ENCODE measurements around the gene TLL2.

DNA sequence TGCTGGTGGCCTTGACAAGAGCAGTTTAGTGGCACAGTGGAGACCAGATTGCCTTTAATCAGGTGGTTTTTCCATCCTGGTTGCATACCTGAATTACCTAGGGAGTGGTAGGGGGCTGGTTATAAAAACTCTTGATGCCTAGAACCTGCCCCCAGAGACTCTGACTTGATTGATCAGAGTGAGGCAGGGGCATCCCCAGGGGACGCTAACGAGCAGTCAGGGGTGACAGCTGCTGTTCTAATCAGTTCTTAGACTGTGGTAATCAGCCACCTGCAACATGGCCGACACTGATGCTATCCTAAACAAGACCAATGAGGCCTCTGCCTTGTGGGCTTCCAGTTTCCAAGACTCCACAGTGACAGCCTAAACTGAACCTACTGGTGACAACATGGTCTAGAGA lies 153.0 kb downstream of the TLL2 start:
- TF ChIP-seq EZH2 (IDR thresholded peaks at IDR 0.05; ENCODE audit: low read depth, unreplicated experiment) = no peak
- TF ChIP-seq, protein P1, sequence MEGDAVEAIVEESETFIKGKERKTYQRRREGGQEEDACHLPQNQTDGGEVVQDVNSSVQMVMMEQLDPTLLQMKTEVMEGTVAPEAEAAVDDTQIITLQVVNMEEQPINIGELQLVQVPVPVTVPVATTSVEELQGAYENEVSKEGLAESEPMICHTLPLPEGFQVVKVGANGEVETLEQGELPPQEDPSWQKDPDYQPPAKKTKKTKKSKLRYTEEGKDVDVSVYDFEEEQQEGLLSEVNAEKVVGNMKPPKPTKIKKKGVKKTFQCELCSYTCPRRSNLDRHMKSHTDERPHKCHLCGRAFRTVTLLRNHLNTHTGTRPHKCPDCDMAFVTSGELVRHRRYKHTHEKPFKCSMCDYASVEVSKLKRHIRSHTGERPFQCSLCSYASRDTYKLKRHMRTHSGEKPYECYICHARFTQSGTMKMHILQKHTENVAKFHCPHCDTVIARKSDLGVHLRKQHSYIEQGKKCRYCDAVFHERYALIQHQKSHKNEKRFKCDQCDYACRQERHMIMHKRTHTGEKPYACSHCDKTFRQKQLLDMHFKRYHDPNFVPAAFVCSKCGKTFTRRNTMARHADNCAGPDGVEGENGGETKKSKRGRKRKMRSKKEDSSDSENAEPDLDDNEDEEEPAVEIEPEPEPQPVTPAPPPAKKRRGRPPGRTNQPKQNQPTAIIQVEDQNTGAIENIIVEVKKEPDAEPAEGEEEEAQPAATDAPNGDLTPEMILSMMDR (conservative IDR thresholded peaks at IDR 0.05; ENCODE audit: low read depth in 2 of 2) = peak in 1 of 2 experiments; percentile 15; a peak in 1 of 4 replicates
